Astrocyte (in vitro differentiated cells and primary cell): ENCODE results near the gene GPBP1L1. TPM values are rescaled to one million over a fixed set of nuclear protein-coding genes. Genes with fewer than 3 reads are reported as not detected.

Experiments used
- DNase-seq: peaks from one replicate; pipeline ENCODE4 v3.0.0-alpha.2; 2010; ENCODE audit warnings: low read depth
- FAIRE-seq: peaks from 2 replicates; lab custom pipeline; 2011; peaks lifted over from hg19 to GRCh38; lab: Jason Lieb, UNC
- H2AFZ ChIP-seq: 2 replicates; pipeline ENCODE4 v1.6.0; 2012; ENCODE audit warnings: low read depth, low read length, inconsistent platforms
- H3K27ac ChIP-seq: 2 replicates; pipeline ENCODE4 v1.5.1; 2011; ENCODE audit warnings: low read depth, low read length, inconsistent platforms
- H3K27me3 ChIP-seq: 2 replicates; pipeline ENCODE4 v1.6.0; 2011; ENCODE audit warnings: low read length, inconsistent platforms; ENCODE audit not compliant: insufficient read depth
- H3K36me3 ChIP-seq: 2 replicates; pipeline ENCODE4 v1.5.1; 2011; ENCODE audit warnings: low read length, inconsistent platforms; ENCODE audit not compliant: insufficient read depth
- H3K4me1 ChIP-seq: 2 replicates; pipeline ENCODE4 v1.5.1; 2011; ENCODE audit warnings: low read length, inconsistent platforms; ENCODE audit not compliant: insufficient read depth
- H3K4me2 ChIP-seq: 2 replicates; pipeline ENCODE4 v1.6.0; 2012; ENCODE audit warnings: low read length, inconsistent platforms
- H3K4me3 ChIP-seq: 2 replicates; pipeline ENCODE4 v1.5.1; 2011; ENCODE audit warnings: low read depth, mild to moderate bottlenecking, low read length, inconsistent platforms; ENCODE audit not compliant: insufficient read depth
- H3K79me2 ChIP-seq: 2 replicates; pipeline ENCODE4 v1.6.0; 2012; ENCODE audit warnings: mild to moderate bottlenecking, low read length, inconsistent platforms; ENCODE audit not compliant: insufficient read depth
- H3K9ac ChIP-seq: 2 replicates; pipeline ENCODE4 v1.6.0; 2012; ENCODE audit warnings: mild to moderate bottlenecking, low read length, inconsistent platforms
- H3K9me3 ChIP-seq: 2 replicates; pipeline ENCODE4 v1.5.1; 2012; ENCODE audit warnings: low read depth, mild to moderate bottlenecking, low read length, inconsistent platforms; ENCODE audit not compliant: insufficient read depth
- H4K20me1 ChIP-seq: 2 replicates; pipeline ENCODE4 v1.6.0; 2012; ENCODE audit warnings: low read length, inconsistent platforms; ENCODE audit not compliant: insufficient read depth
- H3K27ac Mint-ChIP-seq: one replicate; pipeline ENCODE4 v1.8.0; 2021; ENCODE audit warnings: mild to moderate bottlenecking, mixed read lengths; ENCODE audit not compliant: unreplicated experiment
- H3K27me3 Mint-ChIP-seq: one replicate; pipeline ENCODE4 v1.8.0; 2021; ENCODE audit warnings: low read depth, mixed read lengths; ENCODE audit not compliant: unreplicated experiment
- H3K36me3 Mint-ChIP-seq: one replicate; pipeline ENCODE4 v1.8.0; 2021; ENCODE audit warnings: low read depth, mixed read lengths; ENCODE audit not compliant: unreplicated experiment
- H3K4me1 Mint-ChIP-seq: one replicate; pipeline ENCODE4 v1.8.0; 2021; ENCODE audit warnings: low read depth, mixed read lengths; ENCODE audit not compliant: unreplicated experiment
- H3K4me3 Mint-ChIP-seq: one replicate; pipeline ENCODE4 v1.8.0; 2021; ENCODE audit warnings: mild to moderate bottlenecking, moderate library complexity, mixed read lengths; ENCODE audit not compliant: unreplicated experiment
- H3K9me3 Mint-ChIP-seq: one replicate; pipeline ENCODE4 v1.8.0; 2021; ENCODE audit warnings: mild to moderate bottlenecking, mixed read lengths; ENCODE audit not compliant: unreplicated experiment
- EZH2 ChIP-seq: IDR thresholded peaks from 2 replicates; pipeline ENCODE4 v1.6.1; 2012; ENCODE audit warnings: mild to moderate bottlenecking, low read length, inconsistent platforms; ENCODE audit not compliant: insufficient read depth
- total RNA-seq: library from RNA; stranded (reverse); gene quantifications from 2 replicates; pipeline ENCODE4 v1.2.1, GENCODE V29; 2021
- TF ChIP-seq, protein P1 (sequence below): IDR thresholded peaks from 2 replicates; pipeline ENCODE4 v1.5.1; 2011; ENCODE audit warnings: low read depth, mild to moderate bottlenecking, inconsistent platforms, low read length, moderate library complexity; ENCODE audit not compliant: insufficient read depth

GPBP1L1 gene
- total RNA-seq, 1 donor from 2014 or later, result 116 TPM

- no peaks in the 10 kb centered on the region for H3K27me3 Mint-ChIP-seq
- H3K4me2 ChIP-seq, result peak overlapping the region; percentile 95
- no peak for DNase-seq
- peak overlapping the region; percentile 93 for H3K4me3 ChIP-seq
- peaks cover 12% of the 10 kb centered on the region for H3K4me1 Mint-ChIP-seq
- H3K4me3 Mint-ChIP-seq, result peak overlapping the region; percentile 95
- H2AFZ ChIP-seq, result peak overlapping the region; percentile 96
- H3K9me3 ChIP-seq, result no peaks in the 10 kb centered on the region
- H4K20me1 ChIP-seq, result peaks cover 38% of the 10 kb centered on the region
- no peaks in the 10 kb centered on the region for H3K27me3 ChIP-seq
- H3K36me3 ChIP-seq, result no peaks in the 10 kb centered on the region
- peaks cover 83% of the 10 kb centered on the region for H3K79me2 ChIP-seq
- TF ChIP-seq, protein P1, sequence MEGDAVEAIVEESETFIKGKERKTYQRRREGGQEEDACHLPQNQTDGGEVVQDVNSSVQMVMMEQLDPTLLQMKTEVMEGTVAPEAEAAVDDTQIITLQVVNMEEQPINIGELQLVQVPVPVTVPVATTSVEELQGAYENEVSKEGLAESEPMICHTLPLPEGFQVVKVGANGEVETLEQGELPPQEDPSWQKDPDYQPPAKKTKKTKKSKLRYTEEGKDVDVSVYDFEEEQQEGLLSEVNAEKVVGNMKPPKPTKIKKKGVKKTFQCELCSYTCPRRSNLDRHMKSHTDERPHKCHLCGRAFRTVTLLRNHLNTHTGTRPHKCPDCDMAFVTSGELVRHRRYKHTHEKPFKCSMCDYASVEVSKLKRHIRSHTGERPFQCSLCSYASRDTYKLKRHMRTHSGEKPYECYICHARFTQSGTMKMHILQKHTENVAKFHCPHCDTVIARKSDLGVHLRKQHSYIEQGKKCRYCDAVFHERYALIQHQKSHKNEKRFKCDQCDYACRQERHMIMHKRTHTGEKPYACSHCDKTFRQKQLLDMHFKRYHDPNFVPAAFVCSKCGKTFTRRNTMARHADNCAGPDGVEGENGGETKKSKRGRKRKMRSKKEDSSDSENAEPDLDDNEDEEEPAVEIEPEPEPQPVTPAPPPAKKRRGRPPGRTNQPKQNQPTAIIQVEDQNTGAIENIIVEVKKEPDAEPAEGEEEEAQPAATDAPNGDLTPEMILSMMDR, result no peak
- no peak for TF ChIP-seq EZH2
- peak overlapping the region; percentile 96 for H3K27ac Mint-ChIP-seq
- H3K9ac ChIP-seq, result peak overlapping the region; percentile 98
- peak overlapping the region; percentile 94 for H3K27ac ChIP-seq
- FAIRE-seq, result no peak
- H3K9me3 Mint-ChIP-seq, result no peaks in the 10 kb centered on the region
- H3K4me1 ChIP-seq, result peaks cover 8% of the 10 kb centered on the region
- no peaks in the 10 kb centered on the region for H3K36me3 Mint-ChIP-seq
Measured at GRCh38 chr1:45685308-45686014, 872 bp downstream of the GPBP1L1 start.

DNA sequence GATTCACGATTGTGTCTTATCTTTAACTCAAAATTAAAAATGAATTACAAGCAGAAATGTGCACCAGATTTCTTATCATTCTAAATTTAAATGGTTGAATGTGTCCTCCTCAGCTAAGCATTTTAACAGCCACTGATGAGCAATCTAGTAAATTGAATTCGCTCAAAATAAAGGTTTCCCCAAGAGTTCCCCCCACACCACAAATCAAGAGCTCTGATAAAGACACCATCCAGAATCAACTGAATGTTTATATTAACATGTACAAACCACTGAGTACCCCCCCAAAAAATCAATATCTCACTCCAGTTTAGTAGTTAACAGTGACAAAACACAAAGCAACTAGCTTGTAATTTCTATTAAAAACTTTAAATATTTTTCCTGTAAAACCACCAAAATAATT is 1.9 kb downstream of the GPBP1L1 start:
- no peak for FAIRE-seq
- peak overlapping the region; percentile 13 for H3K27ac Mint-ChIP-seq

More for the DNA sequence above, 1.9 kb downstream of the GPBP1L1 start:
- Histone ChIP-seq H3K4me3 (peak overlapping the region; percentile 93), H3K9me3 (no peaks in the 10 kb centered on the region), H3K4me2 (peak overlapping the region; percentile 95), H3K27ac (no peak overlapping the region), H3K79me2 (peaks cover 83% of the 10 kb centered on the region), H3K27me3 (no peaks in the 10 kb centered on the region), H3K9ac (peak overlapping the region; percentile 98), H3K36me3 (no peaks in the 10 kb centered on the region), H4K20me1 (peaks cover 48% of the 10 kb centered on the region), H2AFZ (no peak overlapping the region), H3K4me1 (peaks cover 9% of the 10 kb centered on the region)
- no peak for DNase-seq
- Mint-ChIP-seq H3K27me3 (no peaks in the 10 kb centered on the region), H3K4me3 (peak overlapping the region; percentile 95), H3K9me3 (no peaks in the 10 kb centered on the region), H3K36me3 (no peaks in the 10 kb centered on the region), H3K4me1 (peaks cover 12% of the 10 kb centered on the region)
- TF ChIP-seq EZH2, result no peak
- TF ChIP-seq, protein P1, result no peak
